Stimulated activated CD8-positive, alpha-beta memory T cell treated with anti-CD3 and anti-CD28 coated beads, Interleukin-12 subunit alpha, Interleukin-12 subunit beta, amount 100 ng/mL, for 24 hours (primary cell): Measurements from ENCODE around the gene PEX14.

Experiments used
- DNase-seq: peaks from one replicate; pipeline ENCODE4 v3.0.0-alpha.2; 2020; ENCODE audit errors: extremely low read depth

Gene PEX14

GRCh38 chr1:10544239-10544638, 69.5 kb downstream of the PEX14 start:
- no peak for DNase-seq

DNA sequence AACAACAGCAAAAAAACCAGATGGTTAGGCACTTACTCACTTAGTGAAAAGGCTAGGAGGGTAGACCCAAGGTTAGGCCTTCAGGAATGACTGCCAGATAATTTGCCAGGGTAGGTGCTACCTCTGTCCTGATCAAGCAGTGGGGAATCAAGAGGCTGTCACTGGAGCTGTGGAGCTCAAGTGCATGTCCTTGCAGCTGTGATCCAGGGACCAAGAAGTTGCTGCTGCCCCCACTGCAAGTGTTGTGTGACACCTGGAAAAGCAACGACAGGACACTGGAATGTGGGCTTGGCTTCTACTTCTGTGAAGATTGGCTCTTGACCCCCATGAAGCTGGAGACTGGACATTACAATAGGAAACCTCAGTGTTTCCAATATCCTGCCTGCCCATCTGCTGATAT, 72.1 kb downstream of the PEX14 start:
- no peak for DNase-seq

GRCh38 chr1:10549904-10550664, 75.3 kb downstream of the PEX14 start:
- DNase-seq: no peak

GRCh38 chr1:10553118-10553517, 78.4 kb downstream of the PEX14 start:
- DNase-seq: no peak

DNA sequence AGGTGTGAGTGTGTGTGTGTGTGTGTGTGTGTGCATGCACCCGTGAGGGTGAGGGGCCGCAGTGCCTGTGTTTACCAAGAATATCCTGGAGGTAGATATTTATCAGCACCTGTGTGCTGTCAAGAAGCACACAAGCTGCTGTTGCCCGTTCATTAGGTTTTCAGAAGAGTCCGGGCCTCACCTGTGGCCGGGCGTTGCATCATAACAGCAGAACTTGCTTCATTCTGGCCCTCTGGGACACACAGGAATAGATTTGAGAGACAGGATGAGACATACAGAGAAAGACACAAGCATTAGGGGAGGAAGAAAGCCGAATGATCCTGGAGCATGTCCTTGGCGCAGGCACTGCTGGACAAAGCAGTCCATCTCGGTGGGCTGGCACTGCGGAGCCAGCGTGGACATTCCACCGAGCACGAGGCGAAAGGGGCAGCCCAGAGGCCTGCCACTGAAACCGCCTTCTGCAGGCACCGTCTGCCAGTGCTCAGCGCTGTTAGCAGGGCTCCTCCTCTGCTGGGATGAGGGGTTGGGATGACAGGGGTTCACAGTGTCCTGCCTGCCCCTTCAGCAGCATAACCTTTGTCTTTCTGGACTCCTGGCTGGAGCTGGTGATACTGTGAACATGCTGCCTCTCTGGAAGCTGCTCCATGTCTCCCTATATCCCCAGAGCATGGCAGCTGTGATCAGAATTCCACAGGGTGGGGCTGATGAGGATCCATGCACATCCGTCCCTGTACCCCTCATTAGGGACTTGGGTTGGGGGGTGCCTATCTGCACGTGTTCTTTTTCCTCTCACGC, 81.1 kb downstream of the PEX14 start:
- no peak for DNase-seq

DNA sequence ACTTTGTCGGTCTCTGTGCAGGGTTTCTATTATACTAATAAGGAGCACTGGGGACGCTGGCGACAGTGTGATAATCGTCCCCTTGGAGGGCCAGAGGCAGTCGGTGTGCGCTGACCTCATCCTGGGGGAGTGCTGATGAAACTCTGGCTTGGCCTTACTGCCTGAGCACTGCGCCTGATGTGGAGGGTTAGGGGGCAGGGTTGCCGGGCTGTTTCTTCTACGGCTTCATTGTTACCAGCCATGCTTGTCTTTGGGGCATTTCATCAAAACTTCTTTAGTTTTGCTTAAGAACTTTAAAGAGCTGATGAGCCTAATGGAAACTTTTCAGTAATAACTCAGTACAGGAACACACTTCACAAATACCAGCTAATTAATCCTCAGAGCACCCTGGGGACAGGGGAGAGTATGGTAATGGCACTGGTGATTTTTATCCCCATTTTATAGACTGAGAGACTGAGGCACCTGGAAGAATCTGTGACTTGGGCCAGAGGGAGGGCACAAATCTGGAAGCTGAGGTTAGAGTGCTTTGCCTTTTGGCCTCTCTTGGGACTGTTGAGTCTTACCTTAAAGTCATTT, 81.8 kb downstream of the PEX14 start:
- DNase-seq: no peak

DNA sequence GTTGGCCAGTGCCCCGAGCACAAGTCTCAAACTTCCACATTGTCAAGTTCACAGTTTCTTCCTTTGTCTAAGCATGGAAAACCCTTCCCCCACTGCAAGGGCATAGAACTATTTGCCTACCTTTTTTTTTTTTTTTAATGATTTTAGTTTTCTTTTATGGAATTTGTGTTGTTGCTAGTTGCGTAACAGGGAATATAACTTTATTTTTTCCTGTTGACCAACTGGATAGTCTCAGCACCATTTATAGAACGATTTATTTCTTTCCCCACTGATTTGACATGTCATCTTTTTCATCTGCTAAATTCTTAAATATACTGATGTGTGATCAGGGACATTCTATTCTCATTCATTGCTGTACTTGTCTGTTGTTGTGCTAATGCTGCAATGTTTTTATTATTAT, 83.0 kb downstream of the PEX14 start:
- no peak for DNase-seq

GRCh38 chr1:10559386-10559785, 84.6 kb downstream of the PEX14 start:
- DNase-seq: no peak

GRCh38 chr1:10561497-10561896, 86.7 kb downstream of the PEX14 start:
- DNase-seq: no peak

DNA sequence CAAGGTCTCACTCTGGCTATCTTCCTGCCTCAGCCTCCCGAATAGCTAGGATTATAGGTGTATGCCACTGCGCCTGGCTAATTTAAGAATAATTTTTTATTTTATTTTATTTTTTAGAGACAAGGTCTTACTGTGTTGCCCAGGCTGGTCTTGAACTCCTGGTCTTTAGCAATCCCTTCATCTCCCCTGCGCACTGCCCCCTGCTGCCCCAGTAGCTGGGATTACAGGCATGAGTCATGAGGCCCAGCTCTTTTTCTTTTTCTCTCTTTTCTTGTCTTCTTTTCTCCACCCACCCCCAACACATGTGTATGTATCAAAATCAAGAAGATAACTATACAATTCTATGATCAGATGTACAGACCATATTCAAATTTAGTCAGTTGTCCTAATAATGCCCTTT, 87.2 kb downstream of the PEX14 start:
- no peak for DNase-seq

- no peak for DNase-seq
Measured at GRCh38 chr1:10564063-10564462, 89.3 kb downstream of the PEX14 start.

DNA sequence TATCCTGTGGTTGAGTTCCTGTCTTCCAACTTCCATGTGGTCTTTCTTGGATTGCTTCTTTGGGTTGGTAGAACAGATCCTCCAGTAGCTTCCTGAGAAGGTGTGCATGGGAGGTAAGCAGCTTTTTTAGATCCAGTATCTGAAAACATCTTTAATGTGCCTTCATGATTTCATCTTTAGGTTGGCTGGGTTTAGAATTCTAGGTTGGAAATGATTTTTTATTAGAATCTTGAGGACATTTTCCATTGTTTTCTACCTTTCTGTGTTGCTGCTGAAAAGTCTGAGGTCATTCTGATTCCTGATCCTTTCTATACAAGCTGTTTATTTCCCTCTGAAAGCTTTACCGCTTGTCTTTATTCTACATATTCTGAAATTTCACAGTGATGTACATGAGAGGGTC, 94.8 kb downstream of the PEX14 start:
- no peak for DNase-seq

DNA sequence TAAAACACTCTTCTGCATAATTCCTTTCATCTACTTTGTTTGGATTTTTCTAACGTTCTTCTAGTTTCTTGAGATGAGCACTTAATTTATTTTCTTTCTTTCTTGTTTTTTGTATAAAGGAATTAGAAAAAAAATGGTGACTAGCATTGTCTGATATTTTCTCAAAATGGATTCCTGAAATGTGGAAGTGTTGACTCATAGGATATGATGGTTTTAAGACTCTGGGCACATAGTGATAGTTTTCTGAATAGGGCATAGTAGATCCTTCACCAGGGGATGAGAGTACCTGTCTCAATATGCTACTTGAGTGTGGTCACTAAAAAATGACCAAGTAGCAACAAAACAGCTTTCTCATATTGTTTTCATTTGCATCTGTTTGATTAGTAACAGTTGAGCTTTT, 100.9 kb downstream of the PEX14 start:
- DNase-seq: no peak

DNA sequence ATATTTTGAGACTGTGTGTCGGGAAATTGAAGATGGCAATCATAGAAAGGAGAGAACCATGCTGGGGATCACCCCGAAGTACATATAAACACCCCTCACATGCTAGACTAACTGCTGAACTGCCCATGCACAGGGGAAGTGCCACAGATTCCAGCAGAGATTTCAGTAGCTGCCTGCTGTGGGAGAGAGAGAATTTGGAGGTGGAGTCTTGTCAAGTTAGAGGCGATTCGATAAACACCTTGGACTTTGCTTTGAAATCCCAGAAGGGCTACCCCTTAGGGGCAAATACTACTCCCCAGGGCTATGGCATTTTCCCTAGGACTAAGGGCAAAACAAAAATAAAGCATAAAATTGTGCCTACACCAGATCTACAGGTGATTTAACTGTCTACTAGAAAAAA, 103.3 kb downstream of the PEX14 start:
- no peak for DNase-seq

- DNase-seq: no peak
Measured at GRCh38 chr1:10583641-10584040, 108.9 kb downstream of the PEX14 start.

GRCh38 chr1:10585242-10585641, 110.5 kb downstream of the PEX14 start:
- DNase-seq: no peak

GRCh38 chr1:10586125-10586524, 111.4 kb downstream of the PEX14 start:
- DNase-seq: no peak

GRCh38 chr1:10588640-10589039, 113.9 kb downstream of the PEX14 start:
- DNase-seq: no peak

- DNase-seq: no peak
Measured at GRCh38 chr1:10589074-10589473, 114.3 kb downstream of the PEX14 start.

GRCh38 chr1:10591010-10591409, 116.3 kb downstream of the PEX14 start:
- DNase-seq: no peak

DNA sequence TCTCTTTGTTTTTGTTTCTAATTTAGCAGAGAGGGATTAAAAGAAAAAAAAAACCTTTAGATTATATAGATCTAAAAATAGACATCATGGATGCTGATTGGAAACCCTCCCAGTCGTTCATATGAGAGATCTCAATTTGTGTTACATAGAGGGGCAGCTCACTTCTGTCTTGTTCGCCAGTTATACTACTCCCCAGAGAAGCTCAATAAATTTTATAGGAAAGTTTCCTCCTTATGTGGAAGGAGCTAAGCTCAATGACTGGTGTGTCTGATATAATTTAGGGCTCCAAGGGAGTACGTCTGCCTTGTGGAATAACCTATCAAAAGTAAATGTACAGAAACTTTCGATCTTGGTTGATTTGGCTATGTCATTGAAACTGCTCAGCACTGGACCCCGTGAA, 117.6 kb downstream of the PEX14 start:
- DNase-seq: no peak

DNA sequence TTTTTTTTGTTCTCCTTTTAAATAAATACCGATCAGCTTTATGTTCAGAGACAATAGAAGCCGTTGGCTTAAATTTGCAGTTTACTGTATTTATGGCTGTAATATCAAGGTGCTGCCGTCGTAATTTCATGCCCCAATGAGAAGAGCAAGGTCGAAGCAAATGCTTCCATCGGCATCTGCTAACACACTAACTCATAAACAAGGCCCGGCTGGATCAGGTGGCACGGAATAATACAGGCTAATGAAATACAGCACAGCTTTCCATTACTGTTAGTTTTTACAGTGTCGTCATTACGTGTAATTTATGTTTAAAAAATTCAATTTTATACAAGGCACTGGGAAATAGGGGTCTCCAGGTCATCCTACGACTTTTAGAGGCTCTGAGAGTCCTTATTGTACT, 119.0 kb downstream of the PEX14 start:
- no peak for DNase-seq

- DNase-seq: no peak
Measured at GRCh38 chr1:10594595-10595223, 120.0 kb downstream of the PEX14 start.
